HepG2 (cell line): ENCODE measurements around the gene DNAAF3. TPM values are rescaled to one million over a fixed set of nuclear protein-coding genes. Genes with fewer than 3 reads are reported as not detected.

Experiments
- ARHGAP35 ChIP-seq: sonication (generic); formaldehyde crosslinking; IDR thresholded peaks from 2 replicates; pipeline ENCODE4 v1.9.0; 2022; ENCODE audit warnings: mild to moderate bottlenecking, inconsistent platforms, moderate library complexity, missing genetic modification reagents, borderline replicate concordance
- ATM ChIP-seq: fragments of 450-650 bp; IDR thresholded peaks from 2 replicates; pipeline ENCODE4 v1.7.1; 2017; ENCODE audit warnings: mild to moderate bottlenecking, borderline replicate concordance
- ATRX ChIP-seq: sonication (generic); formaldehyde crosslinking; IDR thresholded peaks from 2 replicates; pipeline ENCODE4 v1.4.0; 2020; ENCODE audit warnings: missing genetic modification reagents, borderline replicate concordance
- EEA1 ChIP-seq: sonication (generic); formaldehyde crosslinking; IDR thresholded peaks from 2 replicates; pipeline ENCODE4 v1.5.1; 2020; ENCODE audit warnings: mild to moderate bottlenecking, missing genetic modification reagents, borderline replicate concordance
- EP300 ChIP-seq, 3 experiments: sonication (generic) in 1 of 3; formaldehyde crosslinking in 1 of 3; IDR thresholded peaks; 2 replicates each; pipeline versions ENCODE4 v1.5.1 to v1.6.1; 2011 to 2020; ENCODE audit warnings: low read depth in 2 of 3, low read length in 2 of 3, borderline replicate concordance in 1 of 3, improper control_type of control experiment in 1 of 3, mild to moderate bottlenecking in 1 of 3, missing genetic modification reagents in 1 of 3, moderate library complexity in 1 of 3
- HMG20A ChIP-seq: IDR thresholded peaks from 2 replicates; pipeline ENCODE4 v1.6.1; 2016; ENCODE audit warnings: borderline replicate concordance
- KLF13 ChIP-seq: sonication (generic); formaldehyde crosslinking; IDR thresholded peaks from 2 replicates; pipeline ENCODE4 v1.4.0; 2020; ENCODE audit warnings: mild to moderate bottlenecking, missing genetic modification reagents
- NR2F1 ChIP-seq, 2 experiments: fragments of 450-650 bp in 1 of 2; formaldehyde crosslinking in 1 of 2; IDR thresholded peaks; 2 replicates each; pipeline versions ENCODE4 v1.5.0 to v1.6.1; 2016 to 2020; ENCODE audit warnings: mild to moderate bottlenecking in 1 of 2, missing compliant biosample characterization in 1 of 2, missing genetic modification reagents in 1 of 2, moderate library complexity in 1 of 2
- SNAPC2 ChIP-seq: sonication (generic); formaldehyde crosslinking; IDR thresholded peaks from 2 replicates; pipeline ENCODE4 v1.8.1; 2022; ENCODE audit warnings: mild to moderate bottlenecking, missing genetic modification reagents
- SOX13 ChIP-seq, 3 experiments: fragments of 450-650 bp in 1 of 3; sonication (generic) in 1 of 3; formaldehyde crosslinking in 1 of 3; IDR thresholded peaks in 2 of 3; conservative IDR thresholded peaks in 1 of 3; 2 replicates each; pipeline versions ENCODE4 v1.5.0 to v1.6.1; 2016 to 2020; ENCODE audit warnings: antibody characterized with exemption in 1 of 3, mild to moderate bottlenecking in 1 of 3, missing compliant biosample characterization in 1 of 3, missing genetic modification reagents in 1 of 3, moderate library complexity in 1 of 3
- XBP1 ChIP-seq: sonication (generic); formaldehyde crosslinking; IDR thresholded peaks from 2 replicates; pipeline ENCODE4 v1.5.0; 2020; ENCODE audit warnings: missing genetic modification reagents
- ZNF335 ChIP-seq: sonication (generic); formaldehyde crosslinking; IDR thresholded peaks from 2 replicates; pipeline ENCODE4 v1.4.0; 2020; ENCODE audit warnings: missing genetic modification reagents
- ZNF432 ChIP-seq: sonication (generic); formaldehyde crosslinking; IDR thresholded peaks from 2 replicates; pipeline ENCODE4 v1.5.0; 2020; ENCODE audit warnings: missing genetic modification reagents, mild to moderate bottlenecking, borderline replicate concordance
- ZNF44 ChIP-seq: sonication (generic); formaldehyde crosslinking; IDR thresholded peaks from 2 replicates; pipeline ENCODE4 v1.5.1; 2020; ENCODE audit warnings: mild to moderate bottlenecking, missing genetic modification reagents
- ZNF670 ChIP-seq: sonication (generic); formaldehyde crosslinking; IDR thresholded peaks from 2 replicates; pipeline ENCODE4 v1.8.0; 2022; ENCODE audit warnings: mild to moderate bottlenecking, missing genetic modification reagents, borderline replicate concordance
- ZSCAN22 ChIP-seq: sonication (generic); formaldehyde crosslinking; IDR thresholded peaks from 2 replicates; pipeline ENCODE4 v1.4.0; 2020; ENCODE audit warnings: mild to moderate bottlenecking, missing genetic modification reagents
- polyA plus RNA-seq, 8 experiments: library from polyadenylated mRNA; depleted of rRNA in 3 of 8; stranded (reverse) in 7 of 8; unstranded in 1 of 8; fragments of >200 nt; fragmentation: Illumina TruSeq in 4 of 8; extraction: Trizol in 4 of 8; gene quantifications; 2 replicates each; pipeline versions ENCODE4 v1.2.1 to v1.2.3, GENCODE V29; 2011 to 2016; ENCODE audit warnings: low read depth in 4 of 8, missing spikeins in 1 of 8, mixed read lengths in 1 of 8; ENCODE audit not compliant: insufficient read depth in 1 of 8
- total RNA-seq, 5 experiments: library from RNA; depleted of rRNA; stranded (reverse); fragments of >200 nt; fragmentation: Illumina TruSeq; extraction: Trizol; gene quantifications; 2 replicates each; pipeline ENCODE4 v1.2.3, GENCODE V29; 2016; ENCODE audit warnings: low read depth in 1 of 5
- TF ChIP-seq, protein P1 (sequence below), 2 experiments: fragments of 450-650 bp in 1 of 2; sonication (generic) in 1 of 2; formaldehyde crosslinking; IDR thresholded peaks; 2 replicates each; pipeline versions ENCODE4 v1.5.0 to v1.8.0; 2020 to 2022; ENCODE audit warnings: mild to moderate bottlenecking in 1 of 2, missing genetic modification reagents in 1 of 2
- TF ChIP-seq, protein P2 (sequence below): sonication (generic); formaldehyde crosslinking; IDR thresholded peaks from 2 replicates; pipeline ENCODE4 v1.8.0; 2022; ENCODE audit warnings: mild to moderate bottlenecking, missing genetic modification reagents
- TF ChIP-seq, protein P3 (sequence below): sonication (generic); formaldehyde crosslinking; IDR thresholded peaks from 2 replicates; pipeline ENCODE4 v1.5.1; 2020; ENCODE audit warnings: mild to moderate bottlenecking, missing genetic modification reagents
- TF ChIP-seq, protein P4 (sequence below): conservative IDR thresholded peaks from 2 replicates; pipeline ENCODE4 v1.6.1; 2018; ENCODE audit warnings: missing genetic modification reagents

The DNAAF3 gene
- total and polyA plus RNA-seq, 2 of the 13 experiments (the other 11 are each of a cell fraction or from before 2014, with no cell fraction given) = 0.30 to 0.40 TPM

DNA sequence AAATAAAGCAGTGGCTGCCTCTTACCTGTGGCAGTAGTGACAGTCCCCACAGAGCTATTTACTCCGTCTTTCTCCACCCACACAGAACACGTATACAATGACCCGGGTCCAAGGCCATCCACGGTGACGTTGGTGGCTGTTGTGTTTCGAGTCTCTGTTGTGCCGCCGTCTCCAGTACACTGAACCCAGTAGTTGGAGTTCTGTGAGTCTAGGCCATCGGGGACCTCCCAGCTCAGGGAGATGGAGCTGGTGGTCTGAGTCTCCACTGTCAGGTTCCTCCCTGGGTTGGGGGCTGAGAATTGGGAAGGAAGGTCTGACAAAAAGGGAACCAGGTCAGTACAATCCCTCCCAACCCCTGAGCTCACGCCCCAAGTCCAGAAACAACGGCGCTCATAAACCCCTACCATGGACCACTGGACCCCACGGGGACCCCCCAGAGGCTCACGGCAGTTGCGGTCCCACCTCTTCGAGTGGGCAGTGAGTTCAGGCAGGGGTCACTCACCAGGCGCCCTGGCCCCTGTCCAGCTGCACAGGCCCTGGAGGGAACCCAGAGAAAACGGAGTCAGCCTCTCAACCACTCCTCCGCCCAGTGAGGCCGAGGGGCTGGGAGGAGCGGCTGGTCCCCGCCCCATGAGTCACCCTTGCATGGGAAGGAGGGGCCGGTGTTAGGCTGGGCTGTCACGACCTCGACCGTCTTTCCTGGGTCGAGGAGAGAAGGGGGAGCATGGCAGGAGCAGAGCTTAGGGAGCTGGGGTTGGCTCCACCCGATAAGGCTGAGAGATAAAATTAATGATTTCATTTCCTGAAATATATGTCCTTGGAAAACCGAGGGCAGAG is 40.5 kb upstream of the DNAAF3 start (continued):
- TF ChIP-seq, protein P1, sequence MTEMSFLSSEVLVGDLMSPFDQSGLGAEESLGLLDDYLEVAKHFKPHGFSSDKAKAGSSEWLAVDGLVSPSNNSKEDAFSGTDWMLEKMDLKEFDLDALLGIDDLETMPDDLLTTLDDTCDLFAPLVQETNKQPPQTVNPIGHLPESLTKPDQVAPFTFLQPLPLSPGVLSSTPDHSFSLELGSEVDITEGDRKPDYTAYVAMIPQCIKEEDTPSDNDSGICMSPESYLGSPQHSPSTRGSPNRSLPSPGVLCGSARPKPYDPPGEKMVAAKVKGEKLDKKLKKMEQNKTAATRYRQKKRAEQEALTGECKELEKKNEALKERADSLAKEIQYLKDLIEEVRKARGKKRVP (CRISPR knock-in tag; IDR thresholded peaks at IDR 0.05) = no peak
- TF ChIP-seq KLF13 (CRISPR knock-in tag) (0 out of 2 replicates have a peak, but pooled peaks have one; percentile 18), ZNF670 (CRISPR knock-in tag) (peak; percentile 72; the same call in 1 of the 2 replicates), ZNF432 (CRISPR knock-in tag) (no peak), ATRX (CRISPR knock-in tag) (no peak), XBP1 (CRISPR knock-in tag) (peak; percentile 53; the same call in 1 of the 2 replicates), NR2F1 (CRISPR knock-in tag; IDR thresholded peaks at IDR 0.05) (peak in 1 of 2 experiments; percentile 9; a peak in 2 of 4 replicates), ARHGAP35 (CRISPR knock-in tag) (peak; percentile 43; the same call in 1 of the 2 replicates), ZSCAN22 (CRISPR knock-in tag) (peak; percentile 95), HMG20A (CRISPR knock-in tag) (peak; percentile 55; the same call in 1 of the 2 replicates), EEA1 (CRISPR knock-in tag) (no peak), SOX13 (IDR thresholded peaks at IDR 0.05) (0 out of 2 replicates have a peak, but pooled peaks have one; percentile 15), SOX13 (CRISPR knock-in tag; conservative IDR thresholded peaks at IDR 0.05 in 1 of 2, IDR thresholded peaks at IDR 0.05 in 1 of 2) (peak; percentile 34 to 85; a peak in 2 of 4 replicates), EP300 (IDR thresholded peaks at IDR 0.05; ENCODE audit: low read depth in 2 of 2, low read length in 2 of 2) (peak in 1 of 2 experiments; percentile 61; a peak in 2 of 4 replicates), EP300 (CRISPR knock-in tag; IDR thresholded peaks at IDR 0.05; ENCODE audit: borderline replicate concordance) (peak; percentile 53), ATM (no peak), SNAPC2 (no peak), ZNF335 (CRISPR knock-in tag) (no peak), ZNF44 (CRISPR knock-in tag) (peak; percentile 77; the same call in 1 of the 2 replicates)
- TF ChIP-seq, protein P2, sequence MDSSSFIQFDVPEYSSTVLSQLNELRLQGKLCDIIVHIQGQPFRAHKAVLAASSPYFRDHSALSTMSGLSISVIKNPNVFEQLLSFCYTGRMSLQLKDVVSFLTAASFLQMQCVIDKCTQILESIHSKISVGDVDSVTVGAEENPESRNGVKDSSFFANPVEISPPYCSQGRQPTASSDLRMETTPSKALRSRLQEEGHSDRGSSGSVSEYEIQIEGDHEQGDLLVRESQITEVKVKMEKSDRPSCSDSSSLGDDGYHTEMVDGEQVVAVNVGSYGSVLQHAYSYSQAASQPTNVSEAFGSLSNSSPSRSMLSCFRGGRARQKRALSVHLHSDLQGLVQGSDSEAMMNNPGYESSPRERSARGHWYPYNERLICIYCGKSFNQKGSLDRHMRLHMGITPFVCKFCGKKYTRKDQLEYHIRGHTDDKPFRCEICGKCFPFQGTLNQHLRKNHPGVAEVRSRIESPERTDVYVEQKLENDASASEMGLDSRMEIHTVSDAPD (CRISPR knock-in tag) = peak; percentile 35; the same call in 1 of the 2 replicates
- TF ChIP-seq, protein P3, sequence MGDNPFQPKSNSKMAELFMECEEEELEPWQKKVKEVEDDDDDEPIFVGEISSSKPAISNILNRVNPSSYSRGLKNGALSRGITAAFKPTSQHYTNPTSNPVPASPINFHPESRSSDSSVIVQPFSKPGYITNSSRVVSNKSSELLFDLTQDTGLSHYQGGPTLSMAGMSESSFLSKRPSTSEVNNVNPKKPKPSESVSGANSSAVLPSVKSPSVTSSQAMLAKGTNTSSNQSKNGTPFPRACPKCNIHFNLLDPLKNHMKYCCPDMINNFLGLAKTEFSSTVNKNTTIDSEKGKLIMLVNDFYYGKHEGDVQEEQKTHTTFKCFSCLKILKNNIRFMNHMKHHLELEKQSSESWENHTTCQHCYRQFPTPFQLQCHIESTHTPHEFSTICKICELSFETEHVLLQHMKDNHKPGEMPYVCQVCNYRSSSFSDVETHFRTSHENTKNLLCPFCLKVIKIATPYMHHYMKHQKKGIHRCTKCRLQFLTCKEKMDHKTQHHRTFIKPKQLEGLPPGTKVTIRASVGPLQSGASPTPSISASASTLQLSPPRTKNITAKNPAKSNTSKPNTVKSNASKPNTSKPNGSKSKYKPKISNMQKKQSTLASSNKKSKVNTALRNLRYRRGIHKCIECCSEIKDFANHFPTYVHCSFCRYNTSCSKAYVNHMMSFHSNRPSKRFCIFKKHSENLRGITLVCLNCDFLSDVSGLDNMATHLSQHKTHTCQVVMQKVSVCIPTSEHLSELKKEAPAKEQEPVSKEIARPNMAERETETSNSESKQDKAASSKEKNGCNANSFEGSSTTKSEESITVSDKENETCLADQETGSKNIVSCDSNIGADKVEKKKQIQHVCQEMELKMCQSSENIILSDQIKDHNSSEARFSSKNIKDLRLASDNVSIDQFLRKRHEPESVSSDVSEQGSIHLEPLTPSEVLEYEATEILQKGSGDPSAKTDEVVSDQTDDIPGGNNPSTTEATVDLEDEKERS (CRISPR knock-in tag) = no peak
- TF ChIP-seq, protein P4, sequence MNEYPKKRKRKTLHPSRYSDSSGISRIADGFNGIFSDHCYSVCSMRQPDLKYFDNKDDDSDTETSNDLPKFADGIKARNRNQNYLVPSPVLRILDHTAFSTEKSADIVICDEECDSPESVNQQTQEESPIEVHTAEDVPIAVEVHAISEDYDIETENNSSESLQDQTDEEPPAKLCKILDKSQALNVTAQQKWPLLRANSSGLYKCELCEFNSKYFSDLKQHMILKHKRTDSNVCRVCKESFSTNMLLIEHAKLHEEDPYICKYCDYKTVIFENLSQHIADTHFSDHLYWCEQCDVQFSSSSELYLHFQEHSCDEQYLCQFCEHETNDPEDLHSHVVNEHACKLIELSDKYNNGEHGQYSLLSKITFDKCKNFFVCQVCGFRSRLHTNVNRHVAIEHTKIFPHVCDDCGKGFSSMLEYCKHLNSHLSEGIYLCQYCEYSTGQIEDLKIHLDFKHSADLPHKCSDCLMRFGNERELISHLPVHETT (CRISPR knock-in tag) = no peak; the same call in 1 of the 2 replicates
